Measurements from ENCODE around the gene ZNF26.
A peak's percentile ranks its signal among the peaks of the same experiment; 100 is the strongest.
"Not testable (repeated sequence)": the region's sequence is repeated elsewhere in the genome, so short reads cannot be mapped to it uniquely, and the experiment has no call there.

ZNF26 gene

DNA sequence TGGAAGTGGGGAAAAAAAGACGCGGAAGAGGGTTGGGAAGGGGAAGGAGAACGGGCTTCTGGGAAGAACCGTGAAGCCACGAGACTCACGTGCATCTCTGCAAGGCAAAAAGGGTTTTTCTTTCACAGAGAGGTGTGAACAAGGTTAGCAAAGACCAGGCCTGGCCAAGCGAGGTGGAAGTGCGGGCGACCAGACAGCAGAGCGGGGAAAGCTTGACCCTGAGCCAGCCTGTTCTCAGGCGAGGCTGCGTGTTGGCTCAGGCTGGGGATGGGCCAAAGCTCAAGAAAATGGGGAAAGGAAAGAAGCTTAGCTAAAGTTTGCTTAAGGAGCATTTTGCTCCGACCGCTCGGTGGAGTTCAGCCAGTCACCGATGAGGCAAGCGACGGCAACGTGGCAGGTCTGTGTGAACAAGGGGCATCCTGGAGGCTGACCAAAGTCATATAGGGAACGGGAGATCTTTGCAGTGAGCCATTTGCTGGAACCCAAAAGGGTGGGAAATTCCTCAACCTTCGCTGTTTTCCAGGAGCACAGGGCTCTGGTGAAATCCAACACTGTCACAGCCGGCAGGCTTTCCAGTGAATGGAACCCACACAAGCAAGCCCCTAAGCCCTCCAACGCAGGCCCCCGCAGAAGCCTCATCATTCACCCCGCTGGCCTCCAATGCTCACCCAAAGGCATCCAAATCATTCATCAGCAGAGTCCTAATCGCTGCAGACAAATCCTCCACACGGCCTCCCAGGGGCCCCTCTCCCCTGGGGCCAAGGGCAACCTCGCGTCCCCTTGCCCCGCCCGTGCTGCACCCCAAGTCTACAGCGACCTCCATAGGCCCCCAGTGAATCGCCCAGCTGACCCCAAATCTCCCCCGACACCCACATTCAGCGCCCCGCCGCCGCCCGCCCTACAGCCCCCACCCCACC lies 30.8 kb upstream of the ZNF26 start:
- no peak for FAIRE-seq

- FAIRE-seq: peak; percentile 37
Measured at GRCh38 chr12:132956011-132956788, 30.0 kb upstream of the ZNF26 start, which contains the start of gene ZNF605. Gene ZNF605, minus strand, starts transcription at chr12:132956306. Its CDS starts 10,671 bp downstream, at chr12:132945635.

- FAIRE-seq: not testable (repeated sequence)
Measured at GRCh38 chr12:132961790-132962189, 24.4 kb upstream of the ZNF26 start.

DNA sequence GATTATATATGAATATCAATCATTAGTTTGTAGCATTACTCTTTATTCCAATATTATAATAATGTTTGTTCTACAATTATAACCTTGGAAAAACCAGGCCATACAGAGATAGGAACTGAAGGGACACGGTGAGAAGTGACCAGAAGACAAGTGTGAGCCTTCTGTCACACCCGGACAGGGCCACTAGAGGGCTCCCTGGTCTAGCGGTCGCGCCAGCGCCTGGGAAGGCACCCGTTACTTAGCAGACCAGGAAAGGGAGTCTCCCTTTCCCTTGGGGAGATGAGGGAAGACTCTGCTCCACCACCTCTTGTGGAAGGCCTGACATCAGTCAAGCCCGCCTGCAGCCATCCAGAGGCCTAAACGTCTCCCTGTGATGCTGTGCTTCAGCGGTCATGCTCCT lies 22.2 kb upstream of the ZNF26 start:
- FAIRE-seq: not testable (repeated sequence)

GRCh38 chr12:132965796-132966195 lies 20.4 kb upstream of the ZNF26 start:
- no peak for FAIRE-seq

- FAIRE-seq: no peak
Measured at GRCh38 chr12:132966676-132967415, 19.3 kb upstream of the ZNF26 start.

DNA sequence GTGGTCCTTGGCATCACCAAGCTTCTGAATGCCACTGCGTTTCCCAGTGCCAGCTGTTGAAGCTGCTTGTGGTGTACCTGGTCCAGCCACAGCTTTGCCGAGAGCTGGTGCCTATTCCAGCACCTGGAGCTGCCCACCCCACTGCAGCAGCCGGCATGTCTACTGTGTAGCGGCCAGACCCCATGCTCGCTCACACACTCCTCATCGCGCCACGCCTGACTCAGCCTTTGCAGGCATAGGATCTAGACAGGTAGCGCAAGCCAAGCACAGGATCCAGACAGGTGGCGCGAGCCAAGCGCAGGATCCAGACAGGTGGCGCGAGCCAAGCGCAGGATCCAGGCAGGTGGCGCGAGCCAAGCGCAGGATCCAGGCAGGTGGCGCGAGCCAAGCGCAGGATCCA lies 18.4 kb upstream of the ZNF26 start:
- FAIRE-seq: no peak

GRCh38 chr12:132972374-132972773 lies 13.8 kb upstream of the ZNF26 start:
- no peak for FAIRE-seq

DNA sequence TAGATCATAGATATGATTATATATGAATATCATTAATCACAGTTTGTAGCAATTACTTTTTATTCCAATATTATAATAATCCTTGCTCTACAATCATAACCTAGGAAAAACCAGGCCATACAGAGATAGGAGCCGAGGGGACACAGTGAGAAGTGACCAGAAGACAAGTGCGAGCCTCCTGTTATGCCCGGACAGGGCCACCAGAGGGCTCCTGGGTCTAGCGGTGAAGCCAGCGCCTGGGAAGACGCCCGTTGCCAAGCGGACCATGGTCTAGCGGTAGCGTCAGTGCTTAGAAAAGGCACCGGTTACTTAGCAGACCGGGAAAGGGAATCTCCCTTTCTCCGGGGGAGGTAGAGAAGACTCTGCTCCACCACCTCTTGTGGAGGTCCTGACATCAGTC lies 9.3 kb upstream of the ZNF26 start:
- not testable (repeated sequence) for FAIRE-seq

- no peak for FAIRE-seq
Measured at GRCh38 chr12:132986885-132987225, 688 bp downstream of the ZNF26 start.

- no peak for FAIRE-seq
Measured at GRCh38 chr12:132998741-132999140, 12.6 kb downstream of the ZNF26 start.

DNA sequence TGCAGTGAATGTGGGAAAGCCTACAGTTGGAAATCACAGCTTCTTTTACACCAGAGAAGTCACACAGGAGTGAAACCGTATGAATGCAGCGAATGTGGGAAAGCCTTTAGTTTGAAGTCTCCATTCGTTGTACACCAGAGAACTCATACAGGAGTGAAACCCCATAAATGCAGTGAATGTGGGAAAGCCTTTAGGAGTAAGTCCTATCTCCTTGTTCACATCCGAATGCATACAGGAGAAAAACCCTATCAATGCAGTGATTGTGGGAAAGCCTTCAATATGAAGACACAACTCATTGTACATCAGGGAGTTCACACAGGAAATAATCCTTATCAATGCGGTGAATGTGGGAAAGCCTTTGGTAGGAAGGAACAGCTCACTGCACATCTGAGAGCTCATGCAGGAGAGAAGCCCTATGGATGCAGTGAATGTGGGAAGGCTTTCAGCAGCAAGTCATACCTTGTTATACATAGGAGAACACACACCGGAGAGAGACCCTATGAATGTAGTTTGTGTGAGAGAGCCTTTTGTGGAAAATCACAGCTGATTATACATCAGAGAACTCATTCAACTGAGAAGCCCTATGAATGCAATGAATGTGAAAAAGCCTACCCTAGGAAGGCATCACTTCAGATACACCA lies 24.6 kb downstream of the ZNF26 start:
- no peak for FAIRE-seq

DNA sequence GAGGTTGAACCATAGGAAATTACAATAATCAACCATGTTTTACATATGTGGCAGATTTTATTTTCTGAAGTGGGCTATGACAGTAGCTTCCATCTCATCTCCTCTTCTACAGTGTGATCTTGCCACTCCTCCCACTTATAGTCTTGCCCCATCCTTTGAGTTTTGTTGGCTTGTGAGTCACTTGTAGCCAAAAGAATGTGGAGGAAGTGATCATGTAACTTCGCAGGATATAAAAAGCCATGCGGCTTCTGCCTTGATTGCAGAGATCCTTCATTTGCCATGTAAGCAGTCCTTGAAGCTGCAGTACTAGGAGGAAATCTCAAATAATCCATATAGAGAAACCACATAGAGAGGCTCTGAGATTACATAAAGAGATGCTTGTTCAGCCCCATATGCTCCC lies 37.4 kb downstream of the ZNF26 start:
- no peak for FAIRE-seq

DNA sequence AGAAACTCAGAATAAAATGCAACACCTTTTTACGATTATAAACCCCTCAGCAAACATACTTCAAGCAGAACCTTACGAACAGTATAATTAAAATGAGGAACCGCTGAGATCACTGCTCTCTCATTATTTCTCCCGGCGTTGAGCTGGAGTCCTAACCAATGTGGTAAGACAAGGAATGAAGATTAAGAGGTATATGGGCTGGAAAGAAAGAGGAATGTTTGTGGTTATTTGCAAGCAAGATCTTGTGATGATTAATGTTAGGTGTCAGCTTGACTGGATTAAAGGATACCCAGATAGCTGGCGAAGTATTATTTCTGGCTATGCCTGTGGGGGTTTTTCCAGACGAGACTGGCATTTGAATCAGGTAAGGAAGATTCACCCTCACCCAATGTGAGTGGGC lies 40.8 kb downstream of the ZNF26 start:
- no peak for FAIRE-seq

DNA sequence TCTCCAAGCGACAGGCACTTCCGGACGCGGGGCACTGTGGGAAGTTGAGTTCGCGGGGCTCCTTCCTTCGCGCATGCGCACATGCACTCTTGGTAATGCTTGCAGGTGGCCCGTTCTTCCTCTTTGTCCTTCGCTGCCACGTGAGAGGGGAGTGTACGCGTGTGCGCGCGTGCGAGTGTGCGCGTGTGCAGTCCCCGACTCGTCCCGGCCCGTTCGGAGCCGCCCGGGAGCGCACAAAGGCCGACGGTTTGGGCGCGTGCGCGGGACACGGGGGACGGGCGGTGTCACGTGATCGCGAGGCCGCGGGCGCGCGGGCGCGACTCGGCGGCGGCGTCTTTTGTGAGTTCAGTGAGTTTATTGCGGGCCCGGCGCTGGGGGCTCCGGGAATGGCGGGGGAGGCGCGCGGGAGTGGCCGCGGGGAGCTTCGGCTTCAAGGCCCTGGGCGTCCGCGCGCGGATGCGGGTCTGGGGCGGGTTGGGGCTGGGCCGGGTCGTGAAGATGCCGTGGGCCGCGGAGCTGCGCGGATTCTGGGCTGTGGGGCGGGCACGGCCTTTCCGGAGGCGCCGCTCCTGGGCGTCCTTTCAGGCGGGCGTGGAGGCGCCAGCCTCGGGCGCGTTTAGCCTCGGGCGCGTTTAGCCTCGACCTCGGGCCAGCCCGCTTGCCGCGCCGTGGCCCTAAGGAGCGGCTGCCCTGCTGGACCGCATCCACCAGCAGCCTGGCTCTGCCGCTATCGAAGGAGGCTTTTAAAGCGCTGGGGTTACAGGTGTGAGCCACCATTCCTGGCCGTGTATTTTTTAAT lies 51.2 kb downstream of the ZNF26 start, which contains the start of gene ZNF84:
Gene ZNF84 (plus strand): TSS at position 303 of the 799 bp plus-strand sequence. CDS start 3,959 bp downstream, outside the sequence.
- FAIRE-seq: peak; percentile 93

DNA sequence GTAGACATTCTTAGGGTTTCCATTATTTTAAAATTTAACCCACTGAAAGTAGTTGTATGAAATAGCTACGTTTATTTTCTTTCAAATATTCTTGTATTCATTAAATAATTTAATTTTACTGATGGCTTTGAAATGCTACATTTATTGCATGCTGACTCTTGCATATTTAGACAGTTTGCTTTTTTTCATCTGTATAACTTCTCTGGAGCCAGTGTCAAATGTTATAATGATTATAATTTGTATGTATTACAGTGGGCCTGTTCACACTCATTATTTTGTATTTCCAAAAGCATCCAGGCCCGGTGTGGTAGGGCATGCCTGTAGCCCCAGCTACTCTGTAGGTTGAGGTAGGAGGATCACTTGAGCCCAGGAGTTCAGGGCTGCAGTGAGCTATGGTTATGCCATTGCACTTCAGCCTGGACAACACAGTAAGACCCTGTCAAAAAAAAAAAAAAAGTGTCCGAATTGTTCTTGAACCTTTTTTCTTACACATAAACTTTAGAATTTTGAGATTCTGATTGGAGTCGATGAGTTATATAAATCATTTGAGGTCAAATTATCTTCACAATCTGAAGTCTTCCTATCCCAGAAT lies 52.0 kb downstream of the ZNF26 start:
- no peak for FAIRE-seq

- FAIRE-seq: peak; percentile 95
Measured at GRCh38 chr12:133046698-133047097, 60.5 kb downstream of the ZNF26 start.

DNA sequence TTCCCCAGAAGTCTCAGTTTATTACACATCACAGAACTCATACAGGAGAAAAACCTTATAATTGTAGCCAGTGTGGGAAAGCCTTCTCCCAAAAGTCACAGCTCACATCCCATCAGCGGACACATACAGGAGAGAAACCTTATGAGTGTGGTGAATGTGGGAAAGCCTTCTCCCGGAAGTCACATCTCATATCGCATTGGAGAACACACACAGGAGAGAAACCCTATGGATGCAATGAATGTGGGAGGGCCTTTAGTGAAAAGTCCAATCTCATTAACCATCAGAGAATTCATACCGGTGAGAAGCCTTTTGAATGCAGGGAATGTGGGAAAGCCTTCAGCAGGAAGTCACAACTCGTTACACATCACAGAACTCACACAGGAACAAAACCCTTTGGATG lies 71.3 kb downstream of the ZNF26 start:
- FAIRE-seq: no peak

DNA sequence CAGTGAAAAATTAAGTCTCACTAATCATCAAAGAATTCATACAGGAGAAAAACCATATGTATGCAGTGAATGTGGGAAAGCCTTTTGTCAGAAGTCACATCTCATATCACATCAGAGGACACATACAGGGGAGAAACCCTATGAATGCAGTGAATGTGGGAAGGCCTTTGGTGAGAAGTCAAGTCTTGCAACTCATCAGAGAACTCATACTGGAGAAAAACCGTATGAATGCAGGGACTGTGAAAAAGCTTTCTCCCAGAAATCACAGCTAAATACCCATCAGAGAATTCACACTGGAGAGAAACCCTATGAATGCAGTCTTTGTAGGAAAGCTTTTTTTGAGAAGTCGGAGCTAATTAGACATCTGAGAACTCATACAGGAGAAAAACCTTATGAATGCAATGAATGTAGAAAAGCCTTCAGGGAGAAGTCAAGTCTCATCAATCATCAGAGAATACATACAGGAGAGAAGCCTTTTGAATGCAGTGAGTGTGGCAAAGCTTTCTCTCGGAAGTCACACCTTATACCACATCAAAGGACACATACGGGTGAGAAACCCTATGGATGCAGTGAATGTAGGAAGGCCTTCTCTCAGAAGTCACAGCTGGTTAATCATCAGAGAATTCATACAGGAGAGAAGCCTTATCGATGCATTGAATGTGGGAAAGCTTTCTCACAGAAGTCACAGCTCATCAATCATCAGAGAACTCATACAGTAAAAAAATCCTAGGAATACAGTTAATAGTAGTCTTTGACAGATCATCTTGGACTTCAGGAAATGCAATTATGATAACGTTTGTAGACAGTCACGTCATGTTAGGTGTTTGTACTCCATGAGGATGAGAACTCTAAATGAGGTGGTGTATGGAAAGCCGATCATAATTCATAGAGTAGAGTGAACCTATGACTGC lies 72.3 kb downstream of the ZNF26 start:
- no peak for FAIRE-seq

GRCh38 chr12:133061954-133062353 lies 75.8 kb downstream of the ZNF26 start:
- no peak for FAIRE-seq
